H1 (cell line): ENCODE data around the gene DEDD. TPM values are rescaled to one million over a fixed set of nuclear protein-coding genes. Genes with fewer than 3 reads are reported as not detected.

Source experiments
- CTCF ChIA-PET: fragments of 300-600 bp; sonication (Branson Sonifier 250); formaldehyde crosslinking; loops from one replicate; lab custom pipeline; 2021; ENCODE audit not compliant: partially characterized antibody; lab: Charles Lee
- POLR2A ChIA-PET: fragments of 300-600 bp; sonication (Branson Sonifier 250); formaldehyde crosslinking; loops from one replicate; lab custom pipeline; 2021; ENCODE audit warnings: inconsistent platforms; ENCODE audit not compliant: partially characterized antibody; lab: Charles Lee
- DNase-seq, 2 experiments: peaks; one replicate each; pipeline versions ENCODE4 v3.0.0 to v3.0.0-alpha.2; 2010 to 2022; ENCODE audit warnings: low spot score in 2 of 2, low read depth in 1 of 2, mixed read lengths in 1 of 2
- FAIRE-seq: peaks from 2 replicates; lab custom pipeline; 2011; peaks lifted over from hg19 to GRCh38; lab: Jason Lieb, UNC
- H2AFZ ChIP-seq: 2 replicates; pipeline ENCODE4 v1.8.1; 2012; ENCODE audit warnings: low read length, inconsistent platforms
- H2AK5ac ChIP-seq: 2 replicates; pipeline ENCODE4 v1.6.1; 2013; ENCODE audit warnings: low read depth, low read length
- H2BK120ac ChIP-seq: replicated peaks from 2 replicates; pipeline ENCODE3; 2013; ENCODE audit warnings: low read depth, low read length, inconsistent platforms
- H2BK12ac ChIP-seq: 2 replicates; pipeline ENCODE4 v1.6.1; 2013; ENCODE audit warnings: low read depth, low read length
- H2BK15ac ChIP-seq: 2 replicates; pipeline ENCODE4 v1.6.1; 2013; ENCODE audit warnings: low read length
- H2BK20ac ChIP-seq: 2 replicates; pipeline ENCODE4 v1.6.1; 2013; ENCODE audit warnings: low read length
- H2BK5ac ChIP-seq: 2 replicates; pipeline ENCODE4 v1.6.1; 2013; ENCODE audit warnings: low read depth, low read length
- H3K14ac ChIP-seq: 2 replicates; pipeline ENCODE4 v1.6.1; 2013; ENCODE audit warnings: inconsistent platforms; ENCODE audit not compliant: insufficient read length
- H3K18ac ChIP-seq: 2 replicates; pipeline ENCODE4 v1.6.1; 2013; ENCODE audit warnings: low read length; ENCODE audit errors: extremely low read depth
- H3K23ac ChIP-seq: 2 replicates; pipeline ENCODE4 v1.6.1; 2013; ENCODE audit warnings: inconsistent platforms; ENCODE audit not compliant: insufficient read length
- H3K23me2 ChIP-seq: 2 replicates; pipeline ENCODE4 v1.6.1; 2013; ENCODE audit warnings: low read depth, low read length
- H3K27ac ChIP-seq: 2 replicates; pipeline ENCODE4 v1.6.1; 2011; ENCODE audit warnings: low read depth, low read length, inconsistent platforms
- H3K27me3 ChIP-seq, 4 experiments: replicated peaks in 1 of 4; 1 replicate in 1 of 4; 2 replicates in 3 of 4; pipeline versions ENCODE4 v1.6.1 to v1.8.1; 2011 to 2013; ENCODE audit warnings: low read length in 3 of 4, mild to moderate bottlenecking in 3 of 4, inconsistent platforms in 2 of 4, mixed read lengths in 2 of 4, moderate library complexity in 1 of 4; ENCODE audit not compliant: control insufficient read depth in 3 of 4, insufficient read depth in 3 of 4; ENCODE audit errors: extremely low read depth in 1 of 4
- H3K36me3 ChIP-seq, 4 experiments: 2 replicates each; pipeline versions ENCODE4 v1.6.1 to v1.8.1; 2011 to 2013; ENCODE audit warnings: mild to moderate bottlenecking in 4 of 4, low read length in 3 of 4, moderate library complexity in 2 of 4, control low read depth in 1 of 4, inconsistent platforms in 1 of 4; ENCODE audit not compliant: insufficient read depth in 4 of 4, control insufficient read depth in 2 of 4
- H3K4ac ChIP-seq: replicated peaks from 2 replicates; pipeline ENCODE3; 2013; ENCODE audit warnings: low read length, low read depth, mixed read lengths, inconsistent platforms; ENCODE audit not compliant: insufficient read length
- H3K4me1 ChIP-seq, 4 experiments: replicated peaks in 1 of 4; 1 replicate in 1 of 4; 2 replicates in 3 of 4; pipeline versions ENCODE4 v1.6.1 to v1.8.1; 2011 to 2013; ENCODE audit warnings: low read length in 3 of 4, inconsistent platforms in 2 of 4, mixed read lengths in 1 of 4; ENCODE audit not compliant: insufficient read depth in 4 of 4, control insufficient read depth in 3 of 4
- H3K4me2 ChIP-seq, 2 experiments: 2 replicates each; pipeline versions ENCODE4 v1.6.1 to v1.8.1; 2011 to 2013; ENCODE audit warnings: low read depth in 2 of 2, low read length in 2 of 2, control low read depth in 1 of 2, inconsistent platforms in 1 of 2, mild to moderate bottlenecking in 1 of 2; ENCODE audit not compliant: insufficient read depth in 1 of 2
- H3K4me3 ChIP-seq, 4 experiments: fragments of 200-600, 300-600 bp in 1 of 4; sonication (generic), shearing (Covaris generic), sonication (Bioruptor Twin) in 1 of 4; 2 replicates each; pipeline versions ENCODE4 v1.5.1 to v1.8.1; 2011 to 2016; ENCODE audit warnings: low read length in 4 of 4, low read depth in 3 of 4, control low read depth in 2 of 4, inconsistent platforms in 2 of 4, mild to moderate bottlenecking in 2 of 4, mixed read lengths in 1 of 4, moderate library complexity in 1 of 4; ENCODE audit not compliant: insufficient read depth in 2 of 4; ENCODE audit errors: extremely low read depth in 1 of 4
- H3K56ac ChIP-seq: replicated peaks from 2 replicates; pipeline ENCODE3; 2013; ENCODE audit warnings: low read depth, mild to moderate bottlenecking, mixed read lengths, low read length, inconsistent platforms; ENCODE audit not compliant: insufficient read length
- H3K79me1 ChIP-seq: 2 replicates; pipeline ENCODE4 v1.6.1; 2013; ENCODE audit warnings: low read depth, low read length, control low read depth
- H3K79me2 ChIP-seq, 2 experiments: 2 replicates each; pipeline versions ENCODE4 v1.6.1 to v1.8.1; 2012 to 2013; ENCODE audit warnings: low read length in 2 of 2, mild to moderate bottlenecking in 2 of 2, inconsistent platforms in 1 of 2; ENCODE audit not compliant: insufficient read depth in 2 of 2, control insufficient read depth in 1 of 2
- H3K9ac ChIP-seq, 4 experiments: replicated peaks in 1 of 4; 1 replicate in 1 of 4; 2 replicates in 3 of 4; pipeline versions ENCODE4 v1.6.1 to v1.8.1; 2011 to 2013; ENCODE audit warnings: low read depth in 3 of 4, low read length in 3 of 4, control low read depth in 2 of 4, mild to moderate bottlenecking in 2 of 4, moderate library complexity in 2 of 4, inconsistent platforms in 1 of 4; ENCODE audit errors: extremely low read depth in 1 of 4
- H3K9me3 ChIP-seq, 2 experiments: 2 replicates each; pipeline versions ENCODE4 v1.6.1 to v1.8.1; 2012 to 2013; ENCODE audit warnings: mild to moderate bottlenecking in 2 of 2, moderate library complexity in 2 of 2, control low read depth in 1 of 2, inconsistent platforms in 1 of 2, low read depth in 1 of 2, low read length in 1 of 2, mixed read lengths in 1 of 2; ENCODE audit not compliant: insufficient read depth in 2 of 2
- H4K20me1 ChIP-seq, 2 experiments: replicated peaks in 1 of 2; 2 replicates each; pipeline versions ENCODE3 to v1.8.1; 2011 to 2013; ENCODE audit warnings: inconsistent platforms in 2 of 2, low read length in 2 of 2, mild to moderate bottlenecking in 1 of 2; ENCODE audit not compliant: insufficient read depth in 2 of 2, control insufficient read depth in 1 of 2
- H4K5ac ChIP-seq: 2 replicates; pipeline ENCODE4 v1.6.1; 2013; ENCODE audit warnings: low read length, low read depth, mixed read lengths, inconsistent platforms; ENCODE audit not compliant: insufficient read length
- H4K8ac ChIP-seq: 2 replicates; pipeline ENCODE4 v1.8.0; 2013; ENCODE audit warnings: mild to moderate bottlenecking, moderate library complexity, low read length, inconsistent platforms; ENCODE audit not compliant: insufficient read depth; ENCODE audit errors: extremely low read depth
- H4K91ac ChIP-seq: replicated peaks from 2 replicates; pipeline ENCODE3; 2013; ENCODE audit warnings: low read length, mixed read lengths, inconsistent platforms; ENCODE audit not compliant: insufficient read length
- POLR2A ChIP-seq, 2 experiments: IDR thresholded peaks; 1 replicate in 1 of 2; 2 replicates in 1 of 2; pipeline ENCODE4 v1.6.1; 2011; ENCODE audit warnings: low read depth in 2 of 2, low read length in 2 of 2, mild to moderate bottlenecking in 2 of 2; ENCODE audit errors: control extremely low read depth in 1 of 2
- POU5F1 ChIP-seq: IDR thresholded peaks from 2 replicates; pipeline ENCODE4 v1.6.1; 2011; ENCODE audit warnings: low read depth, mild to moderate bottlenecking, low read length, moderate library complexity
- SIN3A ChIP-seq, 2 experiments: IDR thresholded peaks in 1 of 2; conservative IDR thresholded peaks in 1 of 2; 2 replicates each; pipeline ENCODE4 v1.6.1; 2011 to 2012; ENCODE audit warnings: low read length in 2 of 2, improper control_type of control experiment in 1 of 2, low read depth in 1 of 2, mild to moderate bottlenecking in 1 of 2
- SP2 ChIP-seq: IDR thresholded peaks from 2 replicates; pipeline ENCODE4 v1.6.1; 2012; ENCODE audit warnings: mild to moderate bottlenecking, low read length, inconsistent platforms
- TCF12 ChIP-seq: IDR thresholded peaks from 2 replicates; pipeline ENCODE4 v1.6.1; 2011; ENCODE audit warnings: low read depth, mild to moderate bottlenecking, low read length
- ZNF274 ChIP-seq: IDR thresholded peaks from 2 replicates; pipeline ENCODE4 v1.7.0; 2012; ENCODE audit warnings: low read length, borderline replicate concordance; ENCODE audit errors: extremely low read depth
- WGBS, 2 experiments: shearing (Covaris generic) in 1 of 2; methylation state at CpG; one replicate each; pipeline versions ENCODE4 v1.1.6 to v1.1.7; 2013 to 2015; ENCODE audit warnings: low lambda C conversion rate in 2 of 2, mixed read lengths in 2 of 2, inconsistent platforms in 1 of 2, low coverage in 1 of 2, missing lambda C conversion rate in 1 of 2; ENCODE audit not compliant: insufficient replicate concordance in 2 of 2, insufficient coverage in 1 of 2, insufficient read length in 1 of 2; ENCODE audit errors: extremely low coverage in 1 of 2, missing lambda C conversion rate in 1 of 2; 5-methylcytosine and 5-hydroxymethylcytosine counted together
- polyA plus RNA-seq, 7 experiments: library from polyadenylated mRNA; depleted of rRNA in 3 of 7; stranded (reverse) in 5 of 7; unstranded in 2 of 7; fragments of >200 nt in 5 of 7; fragments of 200-250 nt in 2 of 7; gene quantifications; 1 replicate in 5 of 7; 2 replicates in 1 of 7; 4 replicates in 1 of 7; pipeline versions ENCODE4 v1.2.1 to v1.2.3, GENCODE V29; 2011 to 2013; ENCODE audit warnings: missing spikeins in 2 of 7, mixed read lengths in 2 of 7
- total RNA-seq: library from RNA; stranded (reverse); fragmentation: NEBNext Ultra II Directional; extraction: Animal tissue kit (Norgen Biotek cat#: 25700); gene quantifications from 2 replicates; pipeline ENCODE4 v1.2.1, GENCODE V29; 2021

Gene DEDD
- total and polyA plus RNA-seq, 2 of the 8 experiments (the other 6 are each of a cell fraction or from before 2014, with no cell fraction given), result 42.6 to 55.9 TPM

GRCh38 chr1:161074676-161075368 is 57.6 kb downstream of the DEDD start:
- Histone ChIP-seq H3K79me2 (no peaks in the 10 kb centered on the region), H3K18ac (no peak overlapping the region), H2BK15ac (peak overlapping the region; percentile 6; the same call in 1 of the 2 replicates), H3K9ac (no peak overlapping the region), H2BK5ac (peak overlapping the region; percentile 28; the same call in 1 of the 2 replicates), H3K4me1 (peaks cover 0 to 1% (median under 1%) of the 10 kb centered on the region in 4 experiments; a peak in 2 of 7 replicates), H3K27ac (no peak overlapping the region), H3K14ac (no peak overlapping the region), H4K20me1 (peaks cover 0 to 3% of the 10 kb centered on the region in 2 experiments), H2BK120ac (peak overlapping the region; percentile 67), H3K4me2 (no peak overlapping the region), H3K27me3 (no peaks in the 10 kb centered on the region), H3K79me1 (no peaks in the 10 kb centered on the region), H2AFZ (no peak overlapping the region), H2BK12ac (no peak overlapping the region; the same call in 1 of the 2 replicates), H4K8ac (peak overlapping the region; percentile 80), H3K9me3 (no peaks in the 10 kb centered on the region), H3K36me3 (no peaks in the 10 kb centered on the region), H3K4ac (no peak overlapping the region), H3K23me2 (no peaks in the 10 kb centered on the region), H3K4me3 (no peak overlapping the region), H4K91ac (peak overlapping the region; percentile 73), H3K23ac (no peak overlapping the region), H2AK5ac (no peak overlapping the region), H2BK20ac (no peak overlapping the region), H4K5ac (no peak overlapping the region), H3K56ac (peak overlapping the region; percentile 26)
- 79% methylated on average over 12 of the region's 12 CpGs; no CpG with 5 or more reads in 1 of the 2 experiments for WGBS, 2 experiments
- ChIA-PET POLR2A (interaction anchor here (0.9 to 1.5 kb wide), 2 partner anchors 10 to 22 kb away, joined by 3 to 5 read pairs; no protein-coding TSS in a partner anchor), CTCF (interaction anchor here (0.6 to 17.8 kb wide), 6 partner anchors 9 to 1115 kb away, joined by 3 to 282 read pairs (median 24); partner anchors contain the start of genes KLHDC9 and NECTIN4)
- no peak for TF ChIP-seq SIN3A (conservative IDR thresholded peaks at IDR 0.05 in 1 of 2, IDR thresholded peaks at IDR 0.05 in 1 of 2; ENCODE audit: low read depth in 1 of 2, low read length in 2 of 2)
- TF ChIP-seq POU5F1, result no peak
- no peak for TF ChIP-seq TCF12
- no peak for TF ChIP-seq POLR2A (IDR thresholded peaks at IDR 0.05; ENCODE audit: control extremely low read depth in 1 of 2, low read depth in 2 of 2, low read length in 2 of 2)
- no peak for TF ChIP-seq SP2
- TF ChIP-seq ZNF274, result no peak
- FAIRE-seq (no peak), DNase-seq (no peak)
